ENCODE measurements around the gene TBC1D14.
A peak's percentile ranks its signal among the peaks of the same experiment; 100 is the strongest.

Gene TBC1D14

DNA sequence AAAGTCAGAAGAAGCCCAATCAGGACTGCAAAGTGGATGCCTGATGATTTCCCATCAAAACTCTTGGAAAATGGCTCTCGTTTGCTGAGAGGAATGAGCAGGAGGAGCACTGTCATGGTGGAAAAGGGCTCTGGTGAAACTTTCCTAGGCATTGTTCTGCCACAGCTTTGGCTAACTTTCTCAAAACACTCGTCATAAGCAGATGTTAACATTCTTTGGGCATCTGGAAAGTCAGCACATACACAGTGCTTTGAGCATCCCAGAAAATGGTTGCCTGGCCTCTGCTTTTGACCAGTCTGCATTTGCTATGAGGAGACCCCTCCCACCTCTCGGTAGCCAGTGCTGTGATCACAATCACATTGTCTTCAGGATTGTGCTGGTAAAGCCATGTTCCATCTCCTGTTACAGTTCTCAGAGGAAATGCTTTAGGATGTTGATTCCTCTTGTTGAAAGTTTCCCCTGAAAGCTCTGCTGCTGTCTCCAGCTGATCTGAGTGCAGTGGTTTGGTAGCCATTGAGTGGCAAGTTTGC is 25.2 kb upstream of the TBC1D14 start:
- no peaks in the 10 kb centered on the region for H3K9me2 ChIP-seq (replicated peaks; ENCODE audit: insufficient read depth, low read length)
- no peak overlapping the region for H3K27ac ChIP-seq (ENCODE audit: low read depth, low read length)
- no peak overlapping the region for H2AFZ ChIP-seq (ENCODE audit: low read depth, low read length, severe bottlenecking)
- H3F3A ChIP-seq (ENCODE audit: insufficient read depth) = no peaks in the 10 kb centered on the region
- H3K79me2 ChIP-seq (ENCODE audit: insufficient read depth, low read length) = no peaks in the 10 kb centered on the region
- H3K9me3 ChIP-seq (ENCODE audit: insufficient read depth, low read length) = no peaks in the 10 kb centered on the region
- H3K27me3 ChIP-seq (ENCODE audit: low read length) = no peaks in the 10 kb centered on the region
- H3K4me3 ChIP-seq (ENCODE audit: insufficient read depth, low read length, poor library complexity, severe bottlenecking) = no peak overlapping the region
- H3K4me2 ChIP-seq (ENCODE audit: low read depth, low read length, poor library complexity, severe bottlenecking) = no peak overlapping the region
- H4K20me1 ChIP-seq (ENCODE audit: low read depth, low read length) = no peaks in the 10 kb centered on the region
- TF ChIP-seq, protein P1, sequence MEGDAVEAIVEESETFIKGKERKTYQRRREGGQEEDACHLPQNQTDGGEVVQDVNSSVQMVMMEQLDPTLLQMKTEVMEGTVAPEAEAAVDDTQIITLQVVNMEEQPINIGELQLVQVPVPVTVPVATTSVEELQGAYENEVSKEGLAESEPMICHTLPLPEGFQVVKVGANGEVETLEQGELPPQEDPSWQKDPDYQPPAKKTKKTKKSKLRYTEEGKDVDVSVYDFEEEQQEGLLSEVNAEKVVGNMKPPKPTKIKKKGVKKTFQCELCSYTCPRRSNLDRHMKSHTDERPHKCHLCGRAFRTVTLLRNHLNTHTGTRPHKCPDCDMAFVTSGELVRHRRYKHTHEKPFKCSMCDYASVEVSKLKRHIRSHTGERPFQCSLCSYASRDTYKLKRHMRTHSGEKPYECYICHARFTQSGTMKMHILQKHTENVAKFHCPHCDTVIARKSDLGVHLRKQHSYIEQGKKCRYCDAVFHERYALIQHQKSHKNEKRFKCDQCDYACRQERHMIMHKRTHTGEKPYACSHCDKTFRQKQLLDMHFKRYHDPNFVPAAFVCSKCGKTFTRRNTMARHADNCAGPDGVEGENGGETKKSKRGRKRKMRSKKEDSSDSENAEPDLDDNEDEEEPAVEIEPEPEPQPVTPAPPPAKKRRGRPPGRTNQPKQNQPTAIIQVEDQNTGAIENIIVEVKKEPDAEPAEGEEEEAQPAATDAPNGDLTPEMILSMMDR (IDR thresholded peaks at IDR 0.05; ENCODE audit: insufficient read depth, low read length, poor library complexity, severe bottlenecking) = no peak
- TF ChIP-seq EZH2phosphoT487 (conservative IDR thresholded peaks at IDR 0.05; ENCODE audit: low read length) = no peak
- no peak overlapping the region for H3K9ac ChIP-seq (ENCODE audit: low read length)
- no peaks in the 10 kb centered on the region for H3K36me3 ChIP-seq (ENCODE audit: low read length)

DNA sequence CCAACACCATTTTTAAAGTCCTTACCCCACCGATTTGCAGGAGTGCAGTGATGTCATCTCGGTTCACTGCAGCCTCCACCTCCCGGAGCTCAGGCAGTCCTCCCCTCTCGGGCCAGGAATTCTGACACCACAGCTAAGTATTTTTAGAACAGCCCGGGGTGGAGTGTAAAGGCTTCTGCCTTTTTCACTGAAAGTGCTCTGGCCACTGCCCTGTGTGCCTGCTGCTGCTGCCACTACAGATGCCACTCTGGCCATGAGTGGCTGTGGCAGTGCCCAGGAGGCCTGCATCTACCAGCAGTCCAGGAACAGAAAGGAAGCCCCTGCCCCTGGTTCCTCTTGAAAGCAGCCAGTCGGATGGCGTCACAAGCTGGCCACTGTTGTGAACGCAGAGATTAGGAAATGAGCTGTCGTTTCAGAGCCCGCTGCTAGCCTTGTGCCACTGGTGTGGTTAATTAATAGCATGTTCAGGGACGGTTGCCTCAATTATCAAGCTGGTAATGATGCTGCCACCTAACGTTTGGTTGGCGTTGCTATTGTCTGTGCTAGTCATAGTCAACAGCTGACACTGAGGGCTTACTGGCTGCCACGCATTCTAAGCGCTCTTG is 23.6 kb upstream of the TBC1D14 start:
- Histone ChIP-seq H4K20me1 (ENCODE audit: low read depth, low read length) (no peaks in the 10 kb centered on the region), H3K4me2 (ENCODE audit: low read depth, low read length, poor library complexity, severe bottlenecking) (no peak overlapping the region), H3K9ac (ENCODE audit: low read length) (no peak overlapping the region), H3K27me3 (ENCODE audit: low read length) (no peaks in the 10 kb centered on the region), H3K36me3 (ENCODE audit: low read length) (no peaks in the 10 kb centered on the region), H3K9me2 (replicated peaks; ENCODE audit: insufficient read depth, low read length) (no peaks in the 10 kb centered on the region), H3K9me3 (ENCODE audit: insufficient read depth, low read length) (no peaks in the 10 kb centered on the region), H2AFZ (ENCODE audit: low read depth, low read length, severe bottlenecking) (no peak overlapping the region), H3K27ac (ENCODE audit: low read depth, low read length) (no peak overlapping the region), H3K4me3 (ENCODE audit: insufficient read depth, low read length, poor library complexity, severe bottlenecking) (no peak overlapping the region), H3K79me2 (ENCODE audit: insufficient read depth, low read length) (no peaks in the 10 kb centered on the region), H3F3A (ENCODE audit: insufficient read depth) (no peaks in the 10 kb centered on the region)
- TF ChIP-seq, protein P1 (IDR thresholded peaks at IDR 0.05; ENCODE audit: insufficient read depth, low read length, poor library complexity, severe bottlenecking) = peak; percentile 32
- TF ChIP-seq EZH2phosphoT487 (conservative IDR thresholded peaks at IDR 0.05; ENCODE audit: low read length) = no peak

- Histone ChIP-seq H3K36me3 (ENCODE audit: low read length) (no peaks in the 10 kb centered on the region), H2AFZ (ENCODE audit: low read depth, low read length, severe bottlenecking) (no peak overlapping the region), H3K9me3 (ENCODE audit: insufficient read depth, low read length) (no peaks in the 10 kb centered on the region), H3K9ac (ENCODE audit: low read length) (no peak overlapping the region), H3K27me3 (ENCODE audit: low read length) (no peaks in the 10 kb centered on the region), H3K27ac (ENCODE audit: low read depth, low read length) (no peak overlapping the region), H3F3A (ENCODE audit: insufficient read depth) (no peaks in the 10 kb centered on the region), H3K4me3 (ENCODE audit: insufficient read depth, low read length, poor library complexity, severe bottlenecking) (no peak overlapping the region), H4K20me1 (ENCODE audit: low read depth, low read length) (no peaks in the 10 kb centered on the region), H3K79me2 (ENCODE audit: insufficient read depth, low read length) (no peaks in the 10 kb centered on the region), H3K4me2 (ENCODE audit: low read depth, low read length, poor library complexity, severe bottlenecking) (no peak overlapping the region), H3K9me2 (replicated peaks; ENCODE audit: insufficient read depth, low read length) (no peaks in the 10 kb centered on the region)
- no peak for TF ChIP-seq EZH2phosphoT487 (conservative IDR thresholded peaks at IDR 0.05; ENCODE audit: low read length)
- TF ChIP-seq, protein P1 (IDR thresholded peaks at IDR 0.05; ENCODE audit: insufficient read depth, low read length, poor library complexity, severe bottlenecking) = no peak
Measured at GRCh38 chr4:6886886-6887285, 22.7 kb upstream of the TBC1D14 start.

All from SU-DHL-6 (cell line).